BLaER1 (cell line): Measurements from ENCODE around the gene CLEC4C.

ENCODE experiments used
- H3K27ac ChIP-seq: shearing (Covaris generic); formaldehyde crosslinking; 2 replicates; pipeline ENCODE4 v1.8.1; 2022
- H3K27me3 ChIP-seq: shearing (Covaris generic); formaldehyde crosslinking; 2 replicates; pipeline ENCODE4 v1.8.1; 2022
- H3K36me3 ChIP-seq: shearing (Covaris generic); formaldehyde crosslinking; 2 replicates; pipeline ENCODE4 v1.8.1; 2022
- H3K4me1 ChIP-seq: shearing (Covaris generic); formaldehyde crosslinking; 2 replicates; pipeline ENCODE4 v1.8.1; 2022
- H3K4me2 ChIP-seq: shearing (Covaris generic); formaldehyde crosslinking; 2 replicates; pipeline ENCODE4 v1.8.1; 2022
- H3K4me3 ChIP-seq: shearing (Covaris generic); formaldehyde crosslinking; 2 replicates; pipeline ENCODE4 v1.8.1; 2022
- H3K9ac ChIP-seq: shearing (Covaris generic); formaldehyde crosslinking; 2 replicates; pipeline ENCODE4 v1.8.1; 2022
- H3K9me3 ChIP-seq: shearing (Covaris generic); formaldehyde crosslinking; 2 replicates; pipeline ENCODE4 v1.8.1; 2022
- H4K20me1 ChIP-seq: shearing (Covaris generic); formaldehyde crosslinking; 2 replicates; pipeline ENCODE4 v1.8.1; 2022
- Cebpa-rat ChIP-seq: shearing (Covaris generic); IDR thresholded peaks from 2 replicates; pipeline ENCODE4 v1.8.1; 2022

CLEC4C gene

GRCh38 chr12:7694556-7695236 lies 52.5 kb downstream of the CLEC4C start:
- Histone ChIP-seq H3K9me3 (no peaks in the 10 kb centered on the region), H3K4me2 (no peak overlapping the region), H4K20me1 (no peaks in the 10 kb centered on the region), H3K36me3 (no peaks in the 10 kb centered on the region), H3K9ac (no peak overlapping the region), H3K4me1 (peaks cover 15% of the 10 kb centered on the region), H3K4me3 (no peak overlapping the region), H3K27me3 (no peaks in the 10 kb centered on the region), H3K27ac (no peak overlapping the region)
- TF ChIP-seq Cebpa-rat = no peak

GRCh38 chr12:7693793-7694192 lies 53.4 kb downstream of the CLEC4C start:
- Histone ChIP-seq H3K9me3 (no peaks in the 10 kb centered on the region), H3K4me2 (no peak overlapping the region), H3K27ac (no peak overlapping the region), H3K36me3 (no peaks in the 10 kb centered on the region), H3K27me3 (no peaks in the 10 kb centered on the region), H3K9ac (no peak overlapping the region), H3K4me1 (peaks cover 15% of the 10 kb centered on the region), H4K20me1 (no peaks in the 10 kb centered on the region), H3K4me3 (no peak overlapping the region)
- TF ChIP-seq Cebpa-rat = no peak

DNA sequence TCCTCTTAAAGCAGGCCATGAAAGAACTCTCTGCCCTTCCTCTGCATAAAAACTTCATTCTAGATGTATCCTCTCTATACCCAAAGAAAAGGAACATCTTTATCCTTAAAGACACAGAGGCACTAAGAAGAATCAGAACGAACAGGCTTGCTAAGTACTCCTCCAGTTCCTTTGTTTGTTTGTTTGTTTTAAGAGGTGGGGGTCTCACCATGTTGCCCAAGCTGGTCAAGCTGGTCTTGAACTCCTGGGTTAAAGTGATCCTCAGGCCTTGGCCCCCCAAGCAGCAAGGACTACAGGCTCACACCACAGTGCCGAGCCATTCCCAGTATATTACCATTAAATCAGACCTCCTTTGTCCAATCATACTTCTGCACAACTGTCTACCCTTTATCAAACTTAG lies 65.6 kb downstream of the CLEC4C start:
- Histone ChIP-seq H3K4me3 (no peak overlapping the region), H3K36me3 (no peaks in the 10 kb centered on the region), H3K27ac (no peak overlapping the region), H3K4me2 (no peak overlapping the region), H3K4me1 (peaks cover 12% of the 10 kb centered on the region; the same call in 1 of the 2 replicates), H3K27me3 (no peaks in the 10 kb centered on the region), H3K9me3 (no peaks in the 10 kb centered on the region), H3K9ac (no peak overlapping the region), H4K20me1 (no peaks in the 10 kb centered on the region)
- TF ChIP-seq Cebpa-rat = no peak
